GM03348 (cell line): ENCODE data around the gene TTL.

Experiments used
- DNase-seq: peaks from one replicate; pipeline ENCODE4 v3.0.0; 2012; ENCODE audit warnings: low spot score

TTL gene

GRCh38 chr2:112583497-112584133 is 101.7 kb downstream of the TTL start:
- DNase-seq, result no peak

DNA sequence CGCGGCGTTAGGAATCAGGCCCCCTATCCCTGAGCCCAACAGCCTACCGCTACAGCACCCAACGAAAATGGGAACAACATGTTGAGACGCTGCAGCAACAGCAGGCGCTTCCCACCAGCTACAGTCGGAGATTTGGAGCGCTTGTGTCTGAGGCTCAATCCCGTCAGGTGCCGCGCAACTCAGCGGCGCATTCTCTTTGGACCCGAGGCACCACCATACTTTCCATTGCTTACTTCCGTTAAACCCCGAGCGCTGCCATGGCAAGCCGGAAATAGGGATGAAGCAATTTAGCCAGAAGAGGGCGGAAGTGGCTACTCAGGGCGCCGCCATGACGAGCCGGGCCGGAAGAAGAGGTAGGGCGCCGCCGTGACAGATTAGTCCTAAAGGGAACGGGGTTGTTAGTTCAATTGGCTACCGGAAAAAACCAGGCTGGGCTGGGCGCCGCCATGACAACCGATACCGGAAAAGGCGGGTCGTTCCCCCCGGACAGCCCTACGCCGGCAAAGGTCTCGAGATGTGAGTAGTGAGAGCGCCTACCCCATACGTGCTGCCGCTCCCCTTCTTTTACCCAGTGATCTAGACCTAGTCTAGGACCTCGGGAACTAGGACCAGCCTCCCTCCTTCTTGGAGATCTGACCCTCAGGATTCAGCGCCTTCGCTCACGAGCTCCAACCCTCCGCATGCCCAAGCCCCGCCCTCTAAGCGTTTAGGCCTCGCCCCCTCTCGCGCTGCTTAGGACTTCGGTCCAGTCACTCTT is 102.4 kb downstream of the TTL start, which contains the start of gene CHCHD5:
Gene CHCHD5 (plus strand): TSS at position 476 of the 757 bp plus-strand sequence. CDS start 39 bp downstream, at position 515.
- peak; percentile 95 for DNase-seq

GRCh38 chr2:112584891-112585250 is 102.9 kb downstream of the TTL start:
- no peak for DNase-seq

- no peak for DNase-seq
Observed at GRCh38 chr2:112585400-112585799, 103.4 kb downstream of the TTL start.

- DNase-seq, result no peak
Observed at GRCh38 chr2:112585873-112586464, 104.0 kb downstream of the TTL start.

GRCh38 chr2:112588611-112589045 is 106.7 kb downstream of the TTL start:
- DNase-seq, result no peak
